ENCODE data around the gene WDR27.

GRCh38 chr6:169656546-169657283 is 45.1 kb downstream of the WDR27 start:
- TF ChIP-seq, protein P1, sequence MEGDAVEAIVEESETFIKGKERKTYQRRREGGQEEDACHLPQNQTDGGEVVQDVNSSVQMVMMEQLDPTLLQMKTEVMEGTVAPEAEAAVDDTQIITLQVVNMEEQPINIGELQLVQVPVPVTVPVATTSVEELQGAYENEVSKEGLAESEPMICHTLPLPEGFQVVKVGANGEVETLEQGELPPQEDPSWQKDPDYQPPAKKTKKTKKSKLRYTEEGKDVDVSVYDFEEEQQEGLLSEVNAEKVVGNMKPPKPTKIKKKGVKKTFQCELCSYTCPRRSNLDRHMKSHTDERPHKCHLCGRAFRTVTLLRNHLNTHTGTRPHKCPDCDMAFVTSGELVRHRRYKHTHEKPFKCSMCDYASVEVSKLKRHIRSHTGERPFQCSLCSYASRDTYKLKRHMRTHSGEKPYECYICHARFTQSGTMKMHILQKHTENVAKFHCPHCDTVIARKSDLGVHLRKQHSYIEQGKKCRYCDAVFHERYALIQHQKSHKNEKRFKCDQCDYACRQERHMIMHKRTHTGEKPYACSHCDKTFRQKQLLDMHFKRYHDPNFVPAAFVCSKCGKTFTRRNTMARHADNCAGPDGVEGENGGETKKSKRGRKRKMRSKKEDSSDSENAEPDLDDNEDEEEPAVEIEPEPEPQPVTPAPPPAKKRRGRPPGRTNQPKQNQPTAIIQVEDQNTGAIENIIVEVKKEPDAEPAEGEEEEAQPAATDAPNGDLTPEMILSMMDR (IDR thresholded peaks at IDR 0.05; ENCODE audit: poor library complexity, severe bottlenecking): no peak
- TF ChIP-seq TAF1 (IDR thresholded peaks at IDR 0.05; ENCODE audit: low read depth) (no peak), EZH2 (IDR thresholded peaks at IDR 0.05; ENCODE audit: borderline replicate concordance, insufficient read depth, low read length, poor library complexity, severe bottlenecking) (no peak), MXI1 (conservative IDR thresholded peaks at IDR 0.05; ENCODE audit: poor library complexity, severe bottlenecking) (no peak), POLR2AphosphoS5 (IDR thresholded peaks at IDR 0.05) (no peak)

Data from neural cell (in vitro differentiated cells).